ENCODE measurements around the gene UPP2.

The UPP2 gene
- total RNA-seq = 0 to 0.18 (median 0) reads per million in 4 experiments

- DNase-seq = no peak
Measured at GRCh38 chr2:158101384-158101926, at the start of gene UPP2. Gene UPP2, plus strand, starts transcription at chr2:158101876. Its CDS starts 188 bp downstream, at chr2:158102064.

GRCh38 chr2:158052761-158053160 lies 48.9 kb upstream of the UPP2 start:
- no peak for DNase-seq

- no peak for DNase-seq
Measured at GRCh38 chr2:158056875-158057274, 44.8 kb upstream of the UPP2 start.

GRCh38 chr2:158060160-158060834 lies 41.4 kb upstream of the UPP2 start:
- DNase-seq = no peak

- no peak for DNase-seq
Measured at GRCh38 chr2:158060835-158061435, 40.7 kb upstream of the UPP2 start.

GRCh38 chr2:158061763-158062162 lies 39.9 kb upstream of the UPP2 start:
- no peak for DNase-seq

- DNase-seq = no peak
Measured at GRCh38 chr2:158066046-158066713, 35.5 kb upstream of the UPP2 start.

GRCh38 chr2:158071018-158071417 lies 30.7 kb upstream of the UPP2 start:
- no peak for DNase-seq

GRCh38 chr2:158072361-158072760 lies 29.3 kb upstream of the UPP2 start:
- no peak for DNase-seq

GRCh38 chr2:158079672-158080071 lies 22.0 kb upstream of the UPP2 start:
- DNase-seq = no peak

- DNase-seq = no peak
Measured at GRCh38 chr2:158088093-158088492, 13.6 kb upstream of the UPP2 start.

GRCh38 chr2:158089322-158089721 lies 12.4 kb upstream of the UPP2 start:
- DNase-seq = no peak

- no peak for DNase-seq
Measured at GRCh38 chr2:158091647-158092046, 10.0 kb upstream of the UPP2 start.

- no peak for DNase-seq
Measured at GRCh38 chr2:158094487-158095092, 7.1 kb upstream of the UPP2 start.

- no peak for DNase-seq
Measured at GRCh38 chr2:158095269-158095668, 6.4 kb upstream of the UPP2 start.

- no peak for DNase-seq
Measured at GRCh38 chr2:158095912-158096311, 5.8 kb upstream of the UPP2 start.

GRCh38 chr2:158097481-158097880 lies 4.2 kb upstream of the UPP2 start:
- no peak for DNase-seq

- no peak for DNase-seq
Measured at GRCh38 chr2:158098178-158098577, 3.5 kb upstream of the UPP2 start.

GRCh38 chr2:158099716-158100115 lies 2.0 kb upstream of the UPP2 start:
- no peak for DNase-seq

- DNase-seq = no peak
Measured at GRCh38 chr2:158100411-158100810, 1.3 kb upstream of the UPP2 start.

- DNase-seq = no peak
Measured at GRCh38 chr2:158102446-158102845, 770 bp downstream of the UPP2 start.

- no peak for DNase-seq
Measured at GRCh38 chr2:158103411-158104012, 1.8 kb downstream of the UPP2 start.

GRCh38 chr2:158104903-158105302 lies 3.2 kb downstream of the UPP2 start:
- DNase-seq = no peak

Data from effector CD8-positive, alpha-beta T cell (primary cell).